ENCODE measurements around the gene DAPK1. TPM values are rescaled to one million over a fixed set of nuclear protein-coding genes. Genes with fewer than 3 reads are reported as not detected.

DAPK1 gene
- total RNA-seq, 2 experiments from 2014 or later: 1.6 to 1.9 TPM

- no peak for DNase-seq
- peaks cover 13% of the 10 kb centered on the region for H3K4me1 Mint-ChIP-seq
- no peak overlapping the region for H3K27ac Mint-ChIP-seq
- no peaks in the 10 kb centered on the region for H3K36me3 Mint-ChIP-seq
- no peaks in the 10 kb centered on the region for H3K9me3 Mint-ChIP-seq
- H3K4me3 Mint-ChIP-seq: no peak overlapping the region
- peaks cover 23% of the 10 kb centered on the region for H3K27me3 Mint-ChIP-seq
Measured at GRCh38 chr9:87503927-87504326, 6.3 kb downstream of the DAPK1 start.

DNA sequence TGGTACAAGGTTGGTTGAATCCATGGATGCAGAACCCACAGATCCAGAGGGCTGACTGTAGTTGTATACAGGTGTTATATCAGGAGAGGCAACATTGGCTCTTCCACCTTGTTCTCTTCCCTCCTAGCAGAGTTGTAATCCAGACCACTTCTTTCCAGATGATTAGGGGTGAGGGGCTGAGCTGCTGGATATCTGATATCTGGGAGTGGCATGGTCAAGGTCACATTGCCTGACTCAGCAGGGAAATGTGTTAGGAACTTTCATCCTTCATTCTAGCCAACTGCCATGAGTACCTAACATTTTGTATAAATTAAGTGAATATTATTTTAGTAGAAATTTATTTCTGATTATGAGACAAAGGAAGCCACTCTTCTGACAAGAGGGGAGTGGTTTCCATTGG is 7.3 kb downstream of the DAPK1 start:
- Mint-ChIP-seq H3K4me1 (peaks cover 7% of the 10 kb centered on the region), H3K27ac (no peak overlapping the region), H3K9me3 (no peaks in the 10 kb centered on the region), H3K36me3 (no peaks in the 10 kb centered on the region), H3K4me3 (no peak overlapping the region), H3K27me3 (peaks cover 13% of the 10 kb centered on the region)
- DNase-seq: no peak

- Mint-ChIP-seq H3K27ac (no peak overlapping the region), H3K27me3 (peaks cover 9% of the 10 kb centered on the region), H3K4me1 (no peaks in the 10 kb centered on the region), H3K36me3 (no peaks in the 10 kb centered on the region), H3K9me3 (no peaks in the 10 kb centered on the region), H3K4me3 (no peak overlapping the region)
- no peak for DNase-seq
Measured at GRCh38 chr9:87505869-87506678, 8.4 kb downstream of the DAPK1 start.

DNA sequence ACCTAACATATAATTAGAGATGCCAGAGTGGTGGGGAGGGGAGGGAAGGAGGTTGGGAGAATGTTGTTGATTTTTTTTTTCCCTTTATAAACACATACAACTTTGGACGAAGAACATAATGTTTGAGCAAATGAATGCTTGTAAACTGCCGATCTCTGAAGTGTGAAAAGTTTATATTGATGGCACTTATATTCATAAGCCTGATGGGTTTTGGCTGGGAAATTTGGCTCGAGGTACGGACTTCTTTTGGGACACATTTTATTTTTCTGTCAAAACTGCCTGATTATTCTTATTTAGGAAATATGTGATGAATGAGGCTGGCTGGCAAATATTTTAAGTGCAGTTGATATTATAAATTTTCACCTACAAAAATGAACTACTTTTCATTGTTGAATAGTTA is 9.9 kb downstream of the DAPK1 start:
- no peaks in the 10 kb centered on the region for H3K9me3 Mint-ChIP-seq
- H3K36me3 Mint-ChIP-seq: no peaks in the 10 kb centered on the region
- no peak overlapping the region for H3K27ac Mint-ChIP-seq
- no peaks in the 10 kb centered on the region for H3K4me1 Mint-ChIP-seq
- H3K27me3 Mint-ChIP-seq: peaks cover 7% of the 10 kb centered on the region
- DNase-seq: no peak
- H3K4me3 Mint-ChIP-seq: no peak overlapping the region

- Mint-ChIP-seq H3K27ac (no peak overlapping the region), H3K27me3 (no peaks in the 10 kb centered on the region), H3K4me3 (no peak overlapping the region), H3K4me1 (no peaks in the 10 kb centered on the region), H3K9me3 (no peaks in the 10 kb centered on the region), H3K36me3 (no peaks in the 10 kb centered on the region)
- DNase-seq: no peak
Measured at GRCh38 chr9:87510252-87510683, 12.6 kb downstream of the DAPK1 start.

DNA sequence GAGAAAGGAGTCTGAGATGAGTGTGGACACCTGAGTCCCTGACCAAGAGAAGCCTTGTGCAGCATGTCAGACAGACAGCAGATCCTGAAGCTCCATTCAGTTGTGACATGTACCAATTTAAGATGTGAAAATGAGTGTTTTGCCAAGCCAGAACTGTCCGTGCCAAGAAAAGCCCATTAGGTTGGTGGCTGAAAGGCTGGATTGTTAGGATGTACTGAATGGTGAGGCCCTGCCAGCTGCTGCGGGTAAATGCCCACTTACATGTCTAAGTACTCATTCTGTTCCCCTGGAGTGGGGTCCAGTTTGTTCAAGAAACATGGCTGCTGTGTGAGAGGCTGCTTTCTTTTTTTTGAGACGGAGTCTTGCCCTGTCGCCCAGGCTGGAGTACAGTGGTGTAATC is 14.6 kb downstream of the DAPK1 start:
- Mint-ChIP-seq H3K4me1 (no peaks in the 10 kb centered on the region), H3K4me3 (no peak overlapping the region), H3K36me3 (no peaks in the 10 kb centered on the region), H3K27ac (no peak overlapping the region), H3K27me3 (peaks cover 5% of the 10 kb centered on the region), H3K9me3 (no peaks in the 10 kb centered on the region)
- no peak for DNase-seq

GRCh38 chr9:87513161-87513560 is 15.5 kb downstream of the DAPK1 start:
- no peak for DNase-seq
- H3K27ac Mint-ChIP-seq: no peak overlapping the region
- H3K27me3 Mint-ChIP-seq: peaks cover 5% of the 10 kb centered on the region
- H3K4me1 Mint-ChIP-seq: no peaks in the 10 kb centered on the region
- no peaks in the 10 kb centered on the region for H3K36me3 Mint-ChIP-seq
- H3K9me3 Mint-ChIP-seq: no peaks in the 10 kb centered on the region
- H3K4me3 Mint-ChIP-seq: no peak overlapping the region

- Mint-ChIP-seq H3K27ac (no peak overlapping the region), H3K36me3 (no peaks in the 10 kb centered on the region), H3K4me1 (no peaks in the 10 kb centered on the region), H3K4me3 (no peak overlapping the region), H3K27me3 (peaks cover 12% of the 10 kb centered on the region), H3K9me3 (no peaks in the 10 kb centered on the region)
- DNase-seq: no peak
Measured at GRCh38 chr9:87513880-87514535, 16.3 kb downstream of the DAPK1 start.

GRCh38 chr9:87515006-87515405 is 17.3 kb downstream of the DAPK1 start:
- Mint-ChIP-seq H3K4me1 (no peaks in the 10 kb centered on the region), H3K27ac (no peak overlapping the region), H3K27me3 (peaks cover 14% of the 10 kb centered on the region)

GRCh38 chr9:87515588-87516221 is 18.0 kb downstream of the DAPK1 start:
- no peaks in the 10 kb centered on the region for H3K9me3 Mint-ChIP-seq
- H3K36me3 Mint-ChIP-seq: no peaks in the 10 kb centered on the region
- no peak for DNase-seq
- H3K27me3 Mint-ChIP-seq: peaks cover 14% of the 10 kb centered on the region
- no peak overlapping the region for H3K27ac Mint-ChIP-seq
- no peak overlapping the region for H3K4me3 Mint-ChIP-seq
- no peaks in the 10 kb centered on the region for H3K4me1 Mint-ChIP-seq

More at GRCh38 chr9:87515006-87515405, 17.3 kb downstream of the DAPK1 start:
- no peak for DNase-seq
- Mint-ChIP-seq H3K4me3 (no peak overlapping the region), H3K36me3 (no peaks in the 10 kb centered on the region), H3K9me3 (no peaks in the 10 kb centered on the region)

DNA sequence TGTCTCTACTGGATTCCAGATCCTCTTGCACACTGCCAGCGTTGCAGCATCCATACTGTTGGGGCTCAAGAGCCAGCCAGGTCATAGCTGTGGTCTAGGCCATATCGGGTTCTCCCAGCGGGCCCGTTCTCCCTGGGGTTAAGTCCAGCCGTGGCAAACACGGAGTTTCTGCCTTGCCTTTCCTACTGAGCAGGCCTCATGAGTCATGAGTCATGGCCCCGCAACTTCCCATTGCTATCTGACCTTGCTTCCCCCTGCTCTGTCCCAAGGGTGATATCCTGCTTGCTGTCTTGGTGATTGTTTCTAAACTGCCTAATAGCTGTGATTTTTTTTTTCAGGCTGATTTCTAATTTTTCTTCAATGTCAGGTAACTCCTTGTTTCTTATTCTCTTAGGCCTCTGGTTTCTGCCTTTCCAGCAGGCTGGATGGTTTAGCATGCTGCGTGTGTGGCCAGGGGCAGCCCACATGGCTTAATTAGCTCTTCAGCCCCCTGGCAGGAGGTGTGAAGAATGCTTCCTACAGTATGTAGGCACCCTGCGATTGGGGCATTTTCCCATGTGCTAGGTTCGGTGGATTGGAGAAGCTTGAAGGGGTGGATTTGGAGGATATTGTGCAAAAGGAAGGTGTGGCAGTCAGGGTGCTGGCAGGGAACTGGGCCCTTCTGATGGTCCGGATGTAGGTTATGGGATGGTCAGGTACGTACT is 18.7 kb downstream of the DAPK1 start:
- no peak for DNase-seq
- Mint-ChIP-seq H3K4me3 (no peak overlapping the region), H3K27me3 (peaks cover 14% of the 10 kb centered on the region), H3K27ac (no peak overlapping the region), H3K9me3 (no peaks in the 10 kb centered on the region), H3K36me3 (no peaks in the 10 kb centered on the region), H3K4me1 (no peaks in the 10 kb centered on the region)

- no peaks in the 10 kb centered on the region for H3K9me3 Mint-ChIP-seq
- no peak overlapping the region for H3K27ac Mint-ChIP-seq
- no peaks in the 10 kb centered on the region for H3K36me3 Mint-ChIP-seq
- no peak for DNase-seq
- H3K4me3 Mint-ChIP-seq: no peak overlapping the region
- no peaks in the 10 kb centered on the region for H3K4me1 Mint-ChIP-seq
- peaks cover 14% of the 10 kb centered on the region for H3K27me3 Mint-ChIP-seq
Measured at GRCh38 chr9:87516926-87517290, 19.2 kb downstream of the DAPK1 start.

- no peaks in the 10 kb centered on the region for H3K9me3 Mint-ChIP-seq
- H3K27me3 Mint-ChIP-seq: peaks cover 14% of the 10 kb centered on the region
- no peak for DNase-seq
- H3K36me3 Mint-ChIP-seq: no peaks in the 10 kb centered on the region
- H3K27ac Mint-ChIP-seq: no peak overlapping the region
- no peak overlapping the region for H3K4me3 Mint-ChIP-seq
- no peaks in the 10 kb centered on the region for H3K4me1 Mint-ChIP-seq
Measured at GRCh38 chr9:87517732-87518131, 20.1 kb downstream of the DAPK1 start.

DNA sequence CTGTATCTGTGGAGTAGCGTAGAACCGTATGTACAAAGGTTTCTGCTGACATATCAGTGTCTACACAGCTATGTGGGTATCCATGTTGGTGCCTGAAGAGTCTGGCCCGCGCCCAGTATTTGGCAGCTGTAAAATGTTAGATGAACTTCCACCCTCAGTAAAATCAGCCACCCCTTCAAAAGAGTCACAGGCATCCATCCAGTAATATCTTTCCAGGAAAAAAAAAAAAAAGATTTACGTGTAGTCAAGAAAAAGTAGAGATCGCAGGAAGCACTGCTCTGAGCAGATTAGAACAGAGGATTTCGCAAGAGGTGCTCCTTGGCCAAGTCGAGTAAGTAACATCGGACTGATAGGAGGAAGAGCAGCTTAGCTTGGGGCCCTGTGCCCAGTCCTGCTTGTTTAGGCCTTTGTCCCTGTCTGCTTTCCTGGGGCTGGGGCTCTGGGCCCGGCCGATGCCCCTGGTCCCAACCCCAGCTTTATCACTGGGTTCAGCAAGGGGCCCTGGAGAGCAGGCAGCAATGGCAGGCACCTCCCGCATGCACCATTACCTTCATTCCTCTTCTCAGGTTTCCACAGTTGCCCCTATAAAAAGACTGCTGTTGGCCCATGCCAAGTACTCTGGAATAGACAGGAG is 21.2 kb downstream of the DAPK1 start:
- no peak for DNase-seq
- no peak overlapping the region for H3K27ac Mint-ChIP-seq
- no peak overlapping the region for H3K4me3 Mint-ChIP-seq
- no peaks in the 10 kb centered on the region for H3K9me3 Mint-ChIP-seq
- H3K4me1 Mint-ChIP-seq: no peaks in the 10 kb centered on the region
- H3K27me3 Mint-ChIP-seq: peaks cover 14% of the 10 kb centered on the region
- no peaks in the 10 kb centered on the region for H3K36me3 Mint-ChIP-seq

DNA sequence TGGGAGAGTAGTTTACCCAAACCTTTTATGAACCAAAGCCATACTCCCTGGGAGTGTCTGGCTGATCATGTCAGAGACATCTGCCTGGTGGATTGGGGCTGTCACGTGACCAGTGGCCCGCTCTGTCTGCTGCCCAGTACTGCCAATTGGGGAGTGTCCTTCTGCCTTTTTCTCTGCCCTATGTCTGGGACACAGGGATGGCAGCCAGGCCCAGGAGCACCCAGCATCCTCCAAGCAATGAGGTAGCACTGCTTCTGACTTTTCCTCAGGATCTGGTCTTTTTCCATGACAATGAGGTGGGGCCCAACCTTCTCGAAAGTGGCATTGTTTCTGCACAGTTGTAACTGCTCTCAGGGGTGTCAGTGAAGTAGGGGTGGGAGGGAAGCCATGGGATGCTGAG is 21.8 kb downstream of the DAPK1 start:
- Mint-ChIP-seq H3K27ac (no peak overlapping the region), H3K4me1 (no peaks in the 10 kb centered on the region)

More for the DNA sequence above, 21.8 kb downstream of the DAPK1 start:
- Mint-ChIP-seq H3K4me3 (no peak overlapping the region), H3K9me3 (no peaks in the 10 kb centered on the region), H3K27me3 (peaks cover 14% of the 10 kb centered on the region), H3K36me3 (no peaks in the 10 kb centered on the region)
- no peak for DNase-seq
